Measurements from ENCODE around the gene CPEB3. TPM values are rescaled to one million over a fixed set of nuclear protein-coding genes. Genes with fewer than 3 reads are reported as not detected.

CPEB3 gene
- total RNA-seq, 1 experiment from 2014 or later: 1.0 TPM

DNA sequence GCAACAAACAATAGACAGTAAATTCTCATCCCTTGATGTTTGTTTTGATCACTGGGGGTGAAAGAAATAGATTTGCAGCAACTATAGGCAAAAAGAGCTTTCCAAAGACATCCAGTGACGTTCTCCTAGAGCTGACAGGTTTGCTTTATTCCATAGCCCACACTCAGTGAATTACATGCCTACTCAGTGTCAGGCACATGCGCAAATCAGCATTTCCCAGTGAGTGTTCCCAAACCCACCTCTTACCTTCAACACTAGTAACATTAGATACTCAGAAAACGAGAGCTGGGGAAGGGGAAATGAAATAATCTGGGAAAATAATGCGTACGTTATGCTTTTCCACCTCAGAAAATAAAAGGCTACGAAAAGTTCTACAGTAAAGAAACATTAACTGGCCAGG is 144.1 kb downstream of the CPEB3 start:
- Mint-ChIP-seq H3K9me3 (no peaks in the 10 kb centered on the region), H3K4me3 (no peak overlapping the region), H3K36me3 (ENCODE audit: insufficient read depth in 1 of 3, low read depth in 3 of 3) (no peaks in the 10 kb centered on the region), H3K27me3 (ENCODE audit: low read depth) (no peaks in the 10 kb centered on the region), H3K4me1 (peaks cover 3 to 6% of the 10 kb centered on the region in 2 experiments; a peak in 3 of 4 replicates), H3K27ac (no peak overlapping the region)
- Histone ChIP-seq H3K9me3 (ENCODE audit: control insufficient read depth, low read depth, low read length) (no peaks in the 10 kb centered on the region), H3K9ac (ENCODE audit: extremely low read depth, insufficient read length, low read length) (no peak overlapping the region), H2BK5ac (ENCODE audit: insufficient read length, low read length) (no peak overlapping the region), H3K23me2 (ENCODE audit: insufficient read length, low read depth, low read length, poor library complexity, severe bottlenecking) (no peaks in the 10 kb centered on the region), H4K20me1 (ENCODE audit: control insufficient read depth, insufficient read depth, insufficient read length) (no peaks in the 10 kb centered on the region), H3T11ph (ENCODE audit: low read length) (no peak overlapping the region), H2BK15ac (ENCODE audit: low read depth, low read length) (no peak overlapping the region; the same call in 1 of the 2 replicates), H3K14ac (ENCODE audit: insufficient read depth, low read length) (no peak overlapping the region), H3K27me3 (ENCODE audit: insufficient read depth, low read length) (no peaks in the 10 kb centered on the region), H3K4me2 (ENCODE audit: insufficient read depth, insufficient read length, low read length) (no peak overlapping the region), H4K5ac (ENCODE audit: insufficient read length, low read depth, low read length) (no peak overlapping the region), H3K79me1 (ENCODE audit: insufficient read depth, low read depth, low read length, poor library complexity, severe bottlenecking) (no peaks in the 10 kb centered on the region), H3K18ac (ENCODE audit: insufficient read length, low read depth, low read length) (no peak overlapping the region), H3K4me1 (ENCODE audit: insufficient read depth, low read length) (no peaks in the 10 kb centered on the region), H2AFZ (ENCODE audit: low read length) (no peak overlapping the region), H2BK12ac (ENCODE audit: insufficient read length, low read depth, low read length) (no peak overlapping the region), H3K79me2 (ENCODE audit: insufficient read depth, low read length) (no peaks in the 10 kb centered on the region), H4K8ac (replicated peaks; ENCODE audit: insufficient read length, low read depth, low read length) (no peak overlapping the region), H4K91ac (ENCODE audit: insufficient read length, low read depth, low read length) (no peak overlapping the region), H2AK5ac (ENCODE audit: insufficient read length, low read length) (no peak overlapping the region), H3K56ac (ENCODE audit: insufficient read length, low read depth, low read length) (no peak overlapping the region), H2BK20ac (ENCODE audit: low read depth, low read length, poor library complexity, severe bottlenecking) (no peak overlapping the region), H2BK120ac (ENCODE audit: low read depth, low read length, poor library complexity, severe bottlenecking) (no peak overlapping the region), H3K27ac (ENCODE audit: insufficient read length, low read depth, low read length) (no peak overlapping the region), H3K23ac (ENCODE audit: insufficient read length, low read depth, low read length) (no peak overlapping the region), H3K4ac (ENCODE audit: low read depth, low read length) (no peak overlapping the region)
- WGBS (ENCODE audit: extremely low coverage, insufficient read length, low lambda C conversion rate): no CpG with 5 or more reads among the region's 6 CpGs
- TF ChIP-seq, protein P1, sequence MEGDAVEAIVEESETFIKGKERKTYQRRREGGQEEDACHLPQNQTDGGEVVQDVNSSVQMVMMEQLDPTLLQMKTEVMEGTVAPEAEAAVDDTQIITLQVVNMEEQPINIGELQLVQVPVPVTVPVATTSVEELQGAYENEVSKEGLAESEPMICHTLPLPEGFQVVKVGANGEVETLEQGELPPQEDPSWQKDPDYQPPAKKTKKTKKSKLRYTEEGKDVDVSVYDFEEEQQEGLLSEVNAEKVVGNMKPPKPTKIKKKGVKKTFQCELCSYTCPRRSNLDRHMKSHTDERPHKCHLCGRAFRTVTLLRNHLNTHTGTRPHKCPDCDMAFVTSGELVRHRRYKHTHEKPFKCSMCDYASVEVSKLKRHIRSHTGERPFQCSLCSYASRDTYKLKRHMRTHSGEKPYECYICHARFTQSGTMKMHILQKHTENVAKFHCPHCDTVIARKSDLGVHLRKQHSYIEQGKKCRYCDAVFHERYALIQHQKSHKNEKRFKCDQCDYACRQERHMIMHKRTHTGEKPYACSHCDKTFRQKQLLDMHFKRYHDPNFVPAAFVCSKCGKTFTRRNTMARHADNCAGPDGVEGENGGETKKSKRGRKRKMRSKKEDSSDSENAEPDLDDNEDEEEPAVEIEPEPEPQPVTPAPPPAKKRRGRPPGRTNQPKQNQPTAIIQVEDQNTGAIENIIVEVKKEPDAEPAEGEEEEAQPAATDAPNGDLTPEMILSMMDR (conservative IDR thresholded peaks at IDR 0.05): no peak
- no peak for DNase-seq
